ENCODE data around the gene BCAM. TPM values are rescaled to one million over a fixed set of nuclear protein-coding genes. Genes with fewer than 3 reads are reported as not detected.

BCAM gene
- total and polyA plus RNA-seq, 4 donors, result 10.5 to 87.4 (median 19.1) TPM

DNA sequence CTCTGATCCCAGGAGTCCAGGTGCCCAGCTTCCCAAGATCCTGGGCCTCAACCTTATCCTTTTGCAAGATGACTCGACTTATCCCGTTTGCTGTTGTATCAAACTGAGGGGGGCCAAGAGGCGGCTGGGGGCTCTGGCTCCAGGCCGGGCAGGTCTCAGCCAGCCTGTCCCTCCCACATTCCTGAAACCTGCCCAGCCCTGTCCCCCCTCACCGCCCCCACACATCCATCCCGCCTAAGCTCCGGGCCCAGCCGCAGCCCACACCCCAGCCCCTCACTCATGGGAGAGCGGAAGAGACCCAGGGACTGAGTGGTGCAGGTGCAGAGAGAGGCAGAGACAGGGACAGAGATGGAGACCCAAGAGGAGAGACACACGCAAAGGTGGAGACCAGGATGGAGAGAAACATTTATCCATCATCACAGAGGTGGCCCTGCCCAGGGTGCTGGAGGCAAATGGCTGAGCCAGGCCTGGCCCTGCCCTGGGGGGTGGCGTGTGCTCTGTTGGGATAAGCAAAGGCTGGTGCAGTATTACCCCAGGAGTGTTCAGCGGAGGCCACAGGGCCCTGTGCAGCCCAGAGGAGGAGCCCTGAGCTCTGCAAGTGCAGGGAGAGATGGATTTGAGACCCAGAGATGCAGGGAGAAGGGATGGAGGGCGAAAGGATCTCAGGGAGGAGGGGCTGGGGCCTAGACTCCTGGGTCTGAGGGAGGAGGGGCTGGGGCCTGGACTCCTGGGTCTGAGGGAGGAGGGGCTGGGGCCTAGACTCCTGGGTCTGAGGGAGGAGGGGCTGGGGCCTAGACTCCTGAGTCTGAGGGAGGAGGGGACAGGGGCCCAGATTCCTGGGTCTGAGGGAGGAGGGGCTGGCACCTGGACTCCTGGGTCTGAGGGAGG is 1.6 kb downstream of the BCAM start:
- Histone ChIP-seq H3K9me3 (ENCODE audit: control insufficient read depth in 4 of 4, low read length in 3 of 4) (no peaks in the 10 kb centered on the region), H3K4me1 (ENCODE audit: control insufficient read depth in 4 of 4, insufficient read depth in 4 of 4, low read length in 3 of 4) (peaks cover 11 to 27% (median 21%) of the 10 kb centered on the region in 4 donors), H3K9ac (ENCODE audit: low read depth in 1 of 2, low read length in 2 of 2) (no peak overlapping the region), H3K4me3 (ENCODE audit: low read depth in 1 of 3, low read length in 3 of 3) (no peak overlapping the region), H3K36me3 (ENCODE audit: control insufficient read depth in 4 of 4, insufficient read depth in 3 of 4, low read depth in 1 of 4, low read length in 3 of 4) (no peaks in the 10 kb centered on the region), H3K27me3 (ENCODE audit: control insufficient read depth in 4 of 4, insufficient read depth in 4 of 4, low read length in 3 of 4) (no peaks in the 10 kb centered on the region), H3K27ac (ENCODE audit: low read depth in 1 of 2, low read length in 2 of 2) (no peak overlapping the region)
- no peak for DNase-seq (ENCODE audit: low spot score)
- 87% methylated on average over 13 of the region's 13 CpGs for WGBS
- TF ChIP-seq RAD21 (IDR thresholded peaks at IDR 0.05) (no peak), NR2F2 (IDR thresholded peaks at IDR 0.05) (no peak), TAF1 (conservative IDR thresholded peaks at IDR 0.05) (no peak), GABPA (IDR thresholded peaks at IDR 0.05 in 1 of 2, conservative IDR thresholded peaks at IDR 0.05 in 1 of 2) (no peak)
- TF ChIP-seq, protein P1, sequence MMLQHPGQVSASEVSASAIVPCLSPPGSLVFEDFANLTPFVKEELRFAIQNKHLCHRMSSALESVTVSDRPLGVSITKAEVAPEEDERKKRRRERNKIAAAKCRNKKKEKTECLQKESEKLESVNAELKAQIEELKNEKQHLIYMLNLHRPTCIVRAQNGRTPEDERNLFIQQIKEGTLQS (IDR thresholded peaks at IDR 0.05), result no peak

DNA sequence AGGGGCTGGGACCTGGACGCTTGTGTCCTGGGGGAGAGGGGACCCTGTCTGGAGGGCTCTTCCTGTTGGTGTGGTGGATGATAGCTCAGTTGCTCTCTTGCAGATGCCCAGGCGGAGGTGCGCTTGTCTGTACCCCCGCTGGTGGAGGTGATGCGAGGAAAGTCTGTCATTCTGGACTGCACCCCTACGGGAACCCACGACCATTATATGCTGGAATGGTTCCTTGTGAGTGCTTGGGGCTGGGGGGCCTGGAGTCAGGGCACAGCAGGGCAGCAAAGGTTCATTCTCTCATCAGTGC is 2.2 kb downstream of the BCAM start:
- TF ChIP-seq HNF4G (IDR thresholded peaks at IDR 0.05), result no peak
- no peak for TF ChIP-seq JUND (IDR thresholded peaks at IDR 0.05)
- DNase-seq (ENCODE audit: low spot score), result no peak
- H3K9ac ChIP-seq (ENCODE audit: low read depth in 1 of 2, low read length in 2 of 2), result no peak overlapping the region

DNA sequence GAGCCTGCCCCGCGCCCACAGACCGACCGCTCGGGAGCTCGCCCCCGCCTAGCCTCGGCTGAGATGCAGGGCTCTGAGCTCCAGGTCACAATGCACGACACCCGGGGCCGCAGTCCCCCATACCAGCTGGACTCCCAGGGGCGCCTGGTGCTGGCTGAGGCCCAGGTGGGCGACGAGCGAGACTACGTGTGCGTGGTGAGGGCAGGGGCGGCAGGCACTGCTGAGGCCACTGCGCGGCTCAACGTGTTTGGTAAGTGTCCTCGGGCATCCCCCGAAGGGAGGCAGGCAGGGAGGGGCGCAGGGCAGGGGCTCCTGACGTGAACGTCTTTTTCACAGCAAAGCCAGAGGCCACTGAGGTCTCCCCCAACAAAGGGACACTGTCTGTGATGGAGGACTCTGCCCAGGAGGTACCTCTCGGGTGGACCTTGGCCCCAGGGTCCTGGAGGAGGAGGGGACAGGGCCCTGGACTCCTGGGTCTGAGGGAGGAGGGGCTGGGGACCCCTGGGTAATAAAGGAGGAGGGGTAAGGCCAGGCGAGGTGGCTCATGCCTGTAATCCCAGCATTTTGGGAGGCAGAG is 3.3 kb downstream of the BCAM start:
- no peak overlapping the region for H3K4me3 ChIP-seq (ENCODE audit: low read depth in 1 of 3, low read length in 3 of 3)
- H3K9me3 ChIP-seq (ENCODE audit: control insufficient read depth in 4 of 4, low read length in 3 of 4), result no peaks in the 10 kb centered on the region
- no peak overlapping the region for H3K9ac ChIP-seq (ENCODE audit: low read depth in 1 of 2, low read length in 2 of 2)
- H3K4me1 ChIP-seq (ENCODE audit: control insufficient read depth in 4 of 4, insufficient read depth in 4 of 4, low read length in 3 of 4), result peaks cover 9 to 23% (median 19%) of the 10 kb centered on the region in 4 donors
- H3K27ac ChIP-seq (ENCODE audit: low read depth in 1 of 2, low read length in 2 of 2), result no peak overlapping the region
- no peaks in the 10 kb centered on the region for H3K27me3 ChIP-seq (ENCODE audit: control insufficient read depth in 4 of 4, insufficient read depth in 4 of 4, low read length in 3 of 4)
- WGBS, result 93% methylated on average over 28 of the region's 28 CpGs
- no peak for TF ChIP-seq NR2F2 (IDR thresholded peaks at IDR 0.05)
- TF ChIP-seq HNF4G (IDR thresholded peaks at IDR 0.05), result no peak
- no peak for DNase-seq (ENCODE audit: low spot score)
- H3K36me3 ChIP-seq (ENCODE audit: control insufficient read depth in 4 of 4, insufficient read depth in 3 of 4, low read depth in 1 of 4, low read length in 3 of 4), result no peaks in the 10 kb centered on the region

More for the DNA sequence above, 2.2 kb downstream of the BCAM start:
- Histone ChIP-seq H3K9me3 (ENCODE audit: control insufficient read depth in 4 of 4, low read length in 3 of 4) (no peaks in the 10 kb centered on the region), H3K4me1 (ENCODE audit: control insufficient read depth in 4 of 4, insufficient read depth in 4 of 4, low read length in 3 of 4) (peaks cover 11 to 27% (median 21%) of the 10 kb centered on the region in 4 donors), H3K4me3 (ENCODE audit: low read depth in 1 of 3, low read length in 3 of 3) (no peak overlapping the region), H3K27ac (ENCODE audit: low read depth in 1 of 2, low read length in 2 of 2) (no peak overlapping the region), H3K36me3 (ENCODE audit: control insufficient read depth in 4 of 4, insufficient read depth in 3 of 4, low read depth in 1 of 4, low read length in 3 of 4) (no peaks in the 10 kb centered on the region), H3K27me3 (ENCODE audit: control insufficient read depth in 4 of 4, insufficient read depth in 4 of 4, low read length in 3 of 4) (no peaks in the 10 kb centered on the region)
- 96% methylated on average over 7 of the region's 7 CpGs for WGBS

DNA sequence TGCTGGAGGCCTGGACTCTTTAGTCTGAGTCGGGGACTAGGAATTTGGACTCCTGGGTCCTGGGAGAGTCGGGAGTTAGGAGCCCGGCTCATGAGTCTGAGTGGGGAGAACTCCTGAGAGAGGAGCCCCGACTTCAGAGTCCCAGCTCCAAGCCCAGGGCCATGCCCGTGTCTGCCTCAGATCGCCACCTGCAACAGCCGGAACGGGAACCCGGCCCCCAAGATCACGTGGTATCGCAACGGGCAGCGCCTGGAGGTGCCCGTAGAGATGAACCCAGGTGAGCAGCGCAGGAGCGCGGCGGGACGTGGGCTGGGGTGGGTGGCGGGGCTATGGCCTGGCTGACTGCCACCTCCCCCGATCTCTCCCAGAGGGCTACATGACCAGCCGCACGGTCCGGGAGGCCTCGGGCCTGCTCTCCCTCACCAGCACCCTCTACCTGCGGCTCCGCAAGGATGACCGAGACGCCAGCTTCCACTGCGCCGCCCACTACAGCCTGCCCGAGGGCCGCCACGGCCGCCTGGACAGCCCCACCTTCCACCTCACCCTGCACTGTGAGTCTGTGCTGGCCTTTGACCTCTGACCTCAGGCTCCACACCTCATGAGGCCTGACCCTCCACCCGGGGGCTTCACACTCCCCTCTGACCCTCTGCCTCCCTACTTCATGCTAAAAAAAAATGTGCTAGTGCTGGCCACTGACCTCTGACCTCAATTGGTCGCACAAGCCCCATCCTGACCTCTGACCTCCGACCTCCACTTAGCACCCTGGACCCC is 4.4 kb downstream of the BCAM start:
- no peak for DNase-seq (ENCODE audit: low spot score)
- WGBS, result 89% methylated on average over 38 of the region's 38 CpGs
- Histone ChIP-seq H3K4me3 (ENCODE audit: low read depth in 1 of 3, low read length in 3 of 3) (no peak overlapping the region), H3K4me1 (ENCODE audit: control insufficient read depth in 4 of 4, insufficient read depth in 4 of 4, low read length in 3 of 4) (peaks cover 5 to 15% (median 11%) of the 10 kb centered on the region in 4 donors), H3K27ac (ENCODE audit: low read depth in 1 of 2, low read length in 2 of 2) (no peak overlapping the region), H3K9ac (ENCODE audit: low read depth in 1 of 2, low read length in 2 of 2) (no peak overlapping the region), H3K36me3 (ENCODE audit: control insufficient read depth in 4 of 4, insufficient read depth in 3 of 4, low read depth in 1 of 4, low read length in 3 of 4) (no peaks in the 10 kb centered on the region), H3K27me3 (ENCODE audit: control insufficient read depth in 4 of 4, insufficient read depth in 4 of 4, low read length in 3 of 4) (no peaks in the 10 kb centered on the region), H3K9me3 (ENCODE audit: control insufficient read depth in 4 of 4, low read length in 3 of 4) (no peaks in the 10 kb centered on the region)
- TF ChIP-seq, protein P2, sequence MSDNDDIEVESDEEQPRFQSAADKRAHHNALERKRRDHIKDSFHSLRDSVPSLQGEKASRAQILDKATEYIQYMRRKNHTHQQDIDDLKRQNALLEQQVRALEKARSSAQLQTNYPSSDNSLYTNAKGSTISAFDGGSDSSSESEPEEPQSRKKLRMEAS (IDR thresholded peaks at IDR 0.05), result no peak
- TF ChIP-seq NR2F2 (IDR thresholded peaks at IDR 0.05), result peak; percentile 96
